Tibial artery (tissue), 4 donors: Measurements from ENCODE around the gene NTRK2.

Experiments
- DNase-seq, 2 donors: peaks; one replicate each; pipeline ENCODE4 v3.0.0-alpha.2; 2019
- H3K27ac ChIP-seq, 2 donors: fragments of 200-600 bp; sonication (generic) in 1 of 2; 1 replicate in 1 of 2; 2 replicates in 1 of 2; pipeline ENCODE4 v1.5.1; 2018 to 2019; ENCODE audit warnings: mild to moderate bottlenecking in 1 of 2
- H3K27me3 ChIP-seq, 2 donors: fragments of 200-600 bp; sonication (generic) in 1 of 2; one replicate each; pipeline versions ENCODE4 v1.5.1 to v1.6.0; 2016 to 2019
- H3K36me3 ChIP-seq, 3 donors: fragments of 200-600 bp; sonication (generic) in 2 of 3; one replicate each; pipeline ENCODE4 v1.5.1; 2016 to 2019; ENCODE audit warnings: mild to moderate bottlenecking in 2 of 3
- H3K4me1 ChIP-seq, 4 donors: fragments of 200-600 bp; sonication (generic) in 2 of 4; 1 replicate in 3 of 4; 2 replicates in 1 of 4; pipeline ENCODE4 v1.5.1; 2016 to 2019
- H3K4me3 ChIP-seq, 2 donors: fragments of 200-600 bp; sonication (generic) in 1 of 2; 1 replicate in 1 of 2; 2 replicates in 1 of 2; pipeline ENCODE4 v1.5.1; 2018 to 2019; ENCODE audit warnings: mild to moderate bottlenecking in 2 of 2
- H3K9me3 ChIP-seq, 3 donors: fragments of 200-600 bp; sonication (generic) in 1 of 3; one replicate each; pipeline ENCODE4 v1.5.1; 2016 to 2019
- intact Hi-C: fragments of 100-400 bp; cut with DNase I; formaldehyde crosslinking; loops from one replicate; pipeline ENCODE4 v1.15.0; 2023; ENCODE audit warnings: low total_unique reads
- TF ChIP-seq, protein P1 (sequence below), 2 experiments: fragments of 200-600 bp in 1 of 2; fragments of 450-650 bp in 1 of 2; IDR thresholded peaks; one replicate each; pipeline ENCODE4 v1.5.1; 2017 to 2019; ENCODE audit warnings: antibody characterized with exemption in 2 of 2, mild to moderate bottlenecking in 1 of 2, moderate library complexity in 1 of 2

NTRK2 gene

DNA sequence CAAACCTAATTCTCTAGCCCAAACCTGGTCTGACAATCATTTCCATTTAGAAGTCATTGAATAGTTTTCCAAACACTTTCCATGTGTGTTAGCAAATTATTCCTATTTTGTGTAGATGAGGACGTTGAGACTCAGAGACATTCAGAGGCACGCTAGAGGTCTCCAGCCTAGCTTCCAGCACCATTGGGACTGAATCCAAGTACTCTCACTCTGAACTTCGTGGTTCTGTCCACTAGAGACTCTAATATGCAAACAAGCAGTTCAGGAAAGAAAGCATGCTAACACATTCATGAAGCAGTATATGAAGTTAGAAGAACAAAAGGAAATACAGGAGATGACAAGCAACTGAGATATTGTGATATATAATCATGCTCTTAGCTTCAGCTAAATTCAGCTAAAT lies 354.8 kb downstream of the NTRK2 start:
- Histone ChIP-seq H3K27me3 (no peaks in the 10 kb centered on the region), H3K9me3 (no peaks in the 10 kb centered on the region), H3K27ac (no peak overlapping the region), H3K4me1 (no peaks in the 10 kb centered on the region), H3K36me3 (no peaks in the 10 kb centered on the region), H3K4me3 (no peak overlapping the region)
- no peak for DNase-seq
- TF ChIP-seq, protein P1, sequence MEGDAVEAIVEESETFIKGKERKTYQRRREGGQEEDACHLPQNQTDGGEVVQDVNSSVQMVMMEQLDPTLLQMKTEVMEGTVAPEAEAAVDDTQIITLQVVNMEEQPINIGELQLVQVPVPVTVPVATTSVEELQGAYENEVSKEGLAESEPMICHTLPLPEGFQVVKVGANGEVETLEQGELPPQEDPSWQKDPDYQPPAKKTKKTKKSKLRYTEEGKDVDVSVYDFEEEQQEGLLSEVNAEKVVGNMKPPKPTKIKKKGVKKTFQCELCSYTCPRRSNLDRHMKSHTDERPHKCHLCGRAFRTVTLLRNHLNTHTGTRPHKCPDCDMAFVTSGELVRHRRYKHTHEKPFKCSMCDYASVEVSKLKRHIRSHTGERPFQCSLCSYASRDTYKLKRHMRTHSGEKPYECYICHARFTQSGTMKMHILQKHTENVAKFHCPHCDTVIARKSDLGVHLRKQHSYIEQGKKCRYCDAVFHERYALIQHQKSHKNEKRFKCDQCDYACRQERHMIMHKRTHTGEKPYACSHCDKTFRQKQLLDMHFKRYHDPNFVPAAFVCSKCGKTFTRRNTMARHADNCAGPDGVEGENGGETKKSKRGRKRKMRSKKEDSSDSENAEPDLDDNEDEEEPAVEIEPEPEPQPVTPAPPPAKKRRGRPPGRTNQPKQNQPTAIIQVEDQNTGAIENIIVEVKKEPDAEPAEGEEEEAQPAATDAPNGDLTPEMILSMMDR (IDR thresholded peaks at IDR 0.05) = no peak
- intact Hi-C loops = no loop called here

DNA sequence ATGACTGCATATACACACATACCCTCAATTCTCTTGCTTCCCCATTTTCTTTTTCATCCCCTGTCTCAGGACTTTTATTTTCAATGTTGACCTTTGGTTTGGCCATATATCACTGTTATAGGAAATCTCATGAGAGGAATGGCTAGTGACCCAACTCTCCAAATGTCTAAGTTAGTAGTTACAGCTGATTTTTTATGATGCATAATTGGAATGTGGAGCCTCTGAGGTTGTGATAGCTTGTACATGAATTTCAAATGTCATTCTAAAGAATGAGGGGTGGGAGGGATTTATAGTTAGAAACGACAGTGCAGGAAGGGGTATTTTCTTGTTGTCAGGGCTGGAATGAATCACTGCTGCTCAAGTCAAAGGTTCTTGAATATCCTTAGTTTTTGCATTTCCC lies 356.1 kb downstream of the NTRK2 start:
- H3K27ac ChIP-seq = no peak overlapping the region
- no peaks in the 10 kb centered on the region for H3K27me3 ChIP-seq
- no peak overlapping the region for H3K4me3 ChIP-seq
- TF ChIP-seq, protein P1 (IDR thresholded peaks at IDR 0.05) = no peak
- H3K4me1 ChIP-seq = no peaks in the 10 kb centered on the region
- H3K9me3 ChIP-seq = no peaks in the 10 kb centered on the region
- intact Hi-C loops = no loop called here
- H3K36me3 ChIP-seq = no peaks in the 10 kb centered on the region
- no peak for DNase-seq

DNA sequence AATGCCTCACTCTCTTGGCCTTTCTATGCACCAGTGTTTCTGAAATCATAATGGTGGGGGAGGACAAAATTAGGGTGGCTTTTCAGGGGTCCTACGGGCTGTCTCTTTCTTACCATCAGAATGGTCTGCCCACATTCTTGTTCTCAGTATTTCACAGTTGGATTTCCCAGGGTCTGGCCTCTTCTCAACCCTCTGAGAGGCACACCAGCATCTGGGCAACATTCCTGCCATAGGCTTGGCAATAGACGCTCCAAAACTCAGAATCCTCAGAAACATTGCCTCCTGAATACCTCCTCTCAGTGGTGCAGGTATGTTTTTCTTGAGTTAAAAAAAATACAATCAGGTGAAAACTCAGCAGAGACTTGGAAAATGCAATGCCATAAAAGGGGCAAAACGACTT lies 358.3 kb downstream of the NTRK2 start:
- no peak for DNase-seq
- H3K27me3 ChIP-seq = no peaks in the 10 kb centered on the region
- no peaks in the 10 kb centered on the region for H3K4me1 ChIP-seq
- intact Hi-C loops = no loop called here
- no peak overlapping the region for H3K27ac ChIP-seq
- H3K4me3 ChIP-seq = no peak overlapping the region
- TF ChIP-seq, protein P1 (IDR thresholded peaks at IDR 0.05) = no peak
- H3K9me3 ChIP-seq = peaks cover 0 to 9% (median 0%) of the 10 kb centered on the region in 3 donors
- H3K36me3 ChIP-seq = no peaks in the 10 kb centered on the region

DNA sequence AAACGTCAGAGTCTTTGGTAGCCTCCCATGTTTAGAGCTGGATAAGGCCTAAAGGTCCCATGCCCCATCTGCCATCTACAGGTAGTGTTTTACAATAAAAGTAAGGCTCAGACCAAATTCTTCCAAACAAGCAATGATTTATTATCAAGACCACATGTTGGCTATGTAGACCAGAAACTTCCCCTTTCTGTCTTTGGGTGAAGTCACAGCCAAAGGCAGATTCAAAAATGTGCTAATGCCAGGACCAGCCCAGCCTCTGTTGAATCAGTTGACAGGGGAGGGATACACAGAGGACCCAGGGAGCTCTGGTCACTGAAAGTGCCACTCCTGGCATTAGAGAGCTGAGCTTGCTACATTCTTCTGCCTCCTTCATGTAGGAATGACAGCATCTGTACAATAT lies 360.8 kb downstream of the NTRK2 start:
- TF ChIP-seq, protein P1 (IDR thresholded peaks at IDR 0.05) = no peak
- H3K27me3 ChIP-seq = no peaks in the 10 kb centered on the region
- H3K36me3 ChIP-seq = no peaks in the 10 kb centered on the region
- intact Hi-C loops = no loop called here
- H3K4me1 ChIP-seq = no peaks in the 10 kb centered on the region
- DNase-seq = no peak
- peaks cover 0 to 9% (median 0%) of the 10 kb centered on the region in 3 donors for H3K9me3 ChIP-seq
- H3K27ac ChIP-seq = no peak overlapping the region
- no peak overlapping the region for H3K4me3 ChIP-seq

DNA sequence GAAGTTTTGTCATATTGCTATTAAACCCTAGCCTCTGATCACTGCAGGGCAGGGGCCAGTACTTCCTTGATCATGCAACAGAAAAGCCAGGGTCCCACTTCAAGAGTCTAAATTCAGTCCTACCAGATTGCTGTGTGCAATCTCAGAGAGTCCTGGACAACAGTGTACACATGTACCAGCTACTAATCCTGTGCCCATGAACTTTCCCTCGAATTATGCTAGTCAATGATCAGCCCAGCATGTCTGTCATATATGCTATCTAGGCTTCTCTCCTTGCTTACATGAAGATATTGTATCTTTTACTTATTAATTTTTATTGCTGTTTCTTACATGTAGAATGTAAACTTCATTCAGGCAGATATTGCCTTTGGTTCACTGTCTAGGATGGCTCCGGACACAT lies 367.0 kb downstream of the NTRK2 start:
- intact Hi-C loops = no loop called here
- no peak for DNase-seq
- Histone ChIP-seq H3K4me3 (no peak overlapping the region), H3K4me1 (no peaks in the 10 kb centered on the region), H3K27ac (no peak overlapping the region), H3K36me3 (no peaks in the 10 kb centered on the region), H3K9me3 (peaks cover 0 to 9% (median 0%) of the 10 kb centered on the region in 3 donors), H3K27me3 (peaks cover 0 to 4% of the 10 kb centered on the region in 2 donors)
- TF ChIP-seq, protein P1 (IDR thresholded peaks at IDR 0.05) = no peak

DNA sequence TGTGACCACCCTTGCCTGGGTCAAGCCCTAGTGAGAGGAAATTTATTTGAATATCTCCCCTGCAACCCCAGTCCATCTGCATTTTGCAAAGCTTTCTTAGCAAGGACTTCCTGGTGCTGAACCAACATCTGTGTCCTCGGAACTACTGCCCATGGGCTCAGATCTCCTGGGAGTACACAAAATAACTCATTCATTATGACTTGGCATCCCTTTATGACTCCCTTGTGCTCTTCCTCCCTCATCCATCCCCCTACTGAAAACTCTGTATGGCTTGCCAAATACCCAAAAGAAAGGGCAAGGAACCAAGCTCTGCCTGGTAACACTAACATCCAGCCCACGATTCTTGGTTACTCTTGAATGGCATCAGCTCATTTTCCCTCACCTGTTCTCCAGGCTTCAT lies 368.5 kb downstream of the NTRK2 start:
- DNase-seq = no peak
- intact Hi-C loops = no loop called here
- Histone ChIP-seq H3K27ac (no peak overlapping the region), H3K4me3 (no peak overlapping the region), H3K27me3 (peaks cover 0 to 4% of the 10 kb centered on the region in 2 donors), H3K9me3 (no peaks in the 10 kb centered on the region), H3K4me1 (no peaks in the 10 kb centered on the region), H3K36me3 (no peaks in the 10 kb centered on the region)
- TF ChIP-seq, protein P1 (IDR thresholded peaks at IDR 0.05) = no peak
